A549 treated with AZD9567 at 1 μM for 4 hours (cell line): Measurements from ENCODE around the gene LCMT2. TPM values are rescaled to one million over a fixed set of nuclear protein-coding genes. Genes with fewer than 3 reads are reported as not detected.

Experiments
- total RNA-seq: library from RNA; stranded (reverse); fragments of 200-300 nt; extraction: Qiagen RNA extraction; gene quantifications from 5 replicates; pipeline ENCODE4 v1.2.3, GENCODE V29; 2022; ENCODE audit not compliant: insufficient read depth

Gene LCMT2, protein sequence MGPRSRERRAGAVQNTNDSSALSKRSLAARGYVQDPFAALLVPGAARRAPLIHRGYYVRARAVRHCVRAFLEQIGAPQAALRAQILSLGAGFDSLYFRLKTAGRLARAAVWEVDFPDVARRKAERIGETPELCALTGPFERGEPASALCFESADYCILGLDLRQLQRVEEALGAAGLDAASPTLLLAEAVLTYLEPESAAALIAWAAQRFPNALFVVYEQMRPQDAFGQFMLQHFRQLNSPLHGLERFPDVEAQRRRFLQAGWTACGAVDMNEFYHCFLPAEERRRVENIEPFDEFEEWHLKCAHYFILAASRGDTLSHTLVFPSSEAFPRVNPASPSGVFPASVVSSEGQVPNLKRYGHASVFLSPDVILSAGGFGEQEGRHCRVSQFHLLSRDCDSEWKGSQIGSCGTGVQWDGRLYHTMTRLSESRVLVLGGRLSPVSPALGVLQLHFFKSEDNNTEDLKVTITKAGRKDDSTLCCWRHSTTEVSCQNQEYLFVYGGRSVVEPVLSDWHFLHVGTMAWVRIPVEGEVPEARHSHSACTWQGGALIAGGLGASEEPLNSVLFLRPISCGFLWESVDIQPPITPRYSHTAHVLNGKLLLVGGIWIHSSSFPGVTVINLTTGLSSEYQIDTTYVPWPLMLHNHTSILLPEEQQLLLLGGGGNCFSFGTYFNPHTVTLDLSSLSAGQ
- 5.5 to 8.1 TPM (median 7.6 TPM) in 5 replicates for total RNA-seq

DNA sequence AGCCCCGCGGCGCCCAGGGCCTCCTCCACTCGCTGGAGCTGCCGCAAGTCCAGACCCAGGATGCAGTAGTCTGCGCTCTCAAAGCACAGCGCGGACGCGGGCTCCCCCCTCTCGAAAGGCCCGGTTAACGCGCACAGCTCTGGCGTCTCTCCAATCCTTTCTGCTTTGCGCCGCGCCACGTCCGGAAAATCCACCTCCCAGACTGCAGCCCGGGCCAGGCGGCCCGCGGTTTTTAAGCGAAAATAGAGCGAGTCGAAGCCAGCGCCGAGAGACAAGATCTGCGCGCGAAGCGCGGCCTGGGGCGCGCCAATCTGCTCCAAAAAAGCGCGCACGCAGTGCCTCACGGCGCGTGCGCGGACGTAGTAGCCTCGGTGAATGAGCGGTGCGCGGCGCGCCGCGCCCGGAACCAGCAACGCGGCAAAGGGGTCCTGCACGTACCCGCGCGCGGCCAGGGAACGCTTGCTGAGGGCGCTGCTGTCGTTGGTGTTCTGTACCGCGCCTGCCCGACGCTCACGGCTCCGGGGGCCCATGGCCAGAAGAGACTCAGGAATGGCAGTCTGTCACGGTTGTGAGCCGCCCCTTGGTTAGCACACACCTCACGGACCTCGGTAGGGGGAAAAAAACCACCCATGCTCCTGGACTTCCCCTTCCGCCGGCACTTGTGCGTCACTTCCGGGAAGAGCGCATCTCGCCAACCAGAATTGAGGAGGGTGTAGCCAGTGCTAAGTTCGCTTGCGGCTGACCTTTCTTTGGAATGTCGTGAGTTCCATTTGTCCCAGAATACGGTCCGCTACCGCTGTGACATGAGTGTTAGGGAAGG, at the start of gene LCMT2:
TSS of gene LCMT2 (minus strand) at position 614 of the 820 bp plus-strand sequence. CDS start at position 530, 84 bp downstream.

DNA sequence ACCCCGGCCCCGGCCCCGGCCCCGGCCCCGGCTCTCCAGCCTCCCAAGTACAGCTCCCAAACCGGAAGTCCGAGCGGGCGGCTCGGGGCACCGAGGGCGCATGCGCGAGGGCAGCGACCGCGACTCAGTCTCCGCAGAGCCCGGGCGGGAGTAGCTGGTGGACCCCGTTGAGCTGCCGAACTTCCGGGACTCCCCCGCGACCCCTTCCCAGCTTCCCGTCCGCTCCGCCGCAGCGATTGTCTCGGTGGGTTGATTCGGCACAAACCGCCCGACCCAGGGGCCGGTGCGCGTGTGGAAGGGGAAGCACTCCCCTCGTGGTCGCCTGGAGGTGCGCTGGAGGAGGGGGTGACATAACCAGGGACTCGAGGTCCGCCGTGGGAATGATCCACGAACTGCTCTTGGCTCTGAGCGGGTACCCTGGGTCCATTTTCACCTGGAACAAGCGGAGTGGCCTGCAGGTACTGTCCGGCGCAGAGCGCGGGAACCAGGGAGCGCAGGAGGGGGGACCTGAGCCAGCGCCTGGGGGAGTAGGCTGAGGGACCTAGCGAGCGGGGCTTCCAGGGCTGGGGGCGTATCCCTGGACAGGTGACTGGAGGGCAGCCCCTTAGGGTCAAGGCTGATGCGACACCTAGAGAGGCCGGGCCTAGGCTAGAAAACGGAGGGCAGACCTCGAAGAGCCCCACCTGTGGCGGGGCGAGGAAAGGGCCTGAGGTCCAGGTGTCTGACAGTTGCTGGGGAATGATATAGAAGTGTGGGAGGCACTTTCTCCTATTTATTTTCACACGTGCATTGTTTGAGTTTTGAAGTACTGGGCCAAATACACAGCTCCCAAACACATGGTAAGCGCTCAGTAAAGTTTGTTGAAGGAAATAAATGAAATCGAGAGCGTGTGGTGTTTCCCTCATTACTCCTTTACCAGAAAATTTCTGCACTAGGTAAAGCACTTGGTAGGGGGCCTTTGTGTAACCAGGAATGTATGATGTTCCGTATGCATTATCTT, 40.9 kb upstream of the LCMT2 start, which contains the start of the genes TUBGCP4 and ZSCAN29:
TSS of gene TUBGCP4 (plus strand) at position 127 of the 1,000 bp plus-strand sequence. CDS start at position 381, 254 bp downstream.
TSS of gene ZSCAN29 (minus strand) at position 69 of the 1,000 bp plus-strand sequence. CDS start 1,130 bp downstream, outside the sequence.

DNA sequence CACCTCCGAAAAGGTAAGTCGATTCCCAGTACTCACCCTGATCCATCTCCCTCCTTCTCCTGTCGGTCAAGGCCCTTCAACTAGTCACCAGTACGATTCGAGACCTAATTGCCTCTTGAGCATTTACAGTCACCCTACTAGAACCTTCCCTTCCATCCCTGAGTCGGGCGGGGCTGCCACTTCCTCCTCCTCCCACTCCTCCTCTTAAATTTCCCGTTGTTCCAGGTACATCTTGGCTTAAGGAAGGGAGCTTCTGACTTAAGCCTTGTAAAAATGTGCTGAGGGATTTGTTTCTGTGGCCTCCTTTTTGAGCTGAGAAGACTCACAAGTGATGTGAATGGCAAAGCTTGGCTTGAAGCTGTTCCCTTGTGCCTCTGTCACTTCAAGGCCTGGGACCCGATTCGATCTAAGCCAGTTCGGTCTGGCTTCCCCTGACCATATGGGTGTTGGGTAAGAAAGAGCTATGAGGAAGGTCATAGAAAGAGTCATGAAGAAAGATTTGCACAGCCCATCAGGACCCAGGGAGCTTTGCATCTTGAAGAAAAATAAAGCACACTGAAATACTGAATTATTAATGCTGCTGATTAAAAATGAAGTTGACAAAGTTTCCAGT, 28.1 kb downstream of the LCMT2 start, which contains the start of gene TGM7:
TSS of gene TGM7 (minus strand) at position 51 of the 613 bp plus-strand sequence.

Other genes with a start within 250 kb of the LCMT2 start
- 3.2 to 9.1 TPM (median 4.3 TPM) in 5 replicates for gene UBR1, start 224.5 kb downstream of the LCMT2 start, total RNA-seq
- gene TMEM62, start 197.0 kb downstream of the LCMT2 start, total RNA-seq = 7.1 to 19.2 TPM (median 7.4 TPM) in 5 replicates
- 19.7 to 30.4 TPM (median 29.6 TPM) in 5 replicates for gene CCNDBP1, start 145.2 kb downstream of the LCMT2 start, total RNA-seq
- not detected in 5 replicates for gene EPB42, start 109.6 kb downstream of the LCMT2 start, total RNA-seq
- not detected in 5 replicates for gene TGM5, start 63.6 kb downstream of the LCMT2 start, total RNA-seq
- gene TGM7, start 28.3 kb downstream of the LCMT2 start, total RNA-seq = not detected in 5 replicates
- 6.9 to 12.3 TPM (median 9.5 TPM) in 5 replicates for gene ZSCAN29, start 40.5 kb upstream of the LCMT2 start, total RNA-seq
- gene TUBGCP4, start 40.5 kb upstream of the LCMT2 start, total RNA-seq = 4.8 to 6.8 TPM (median 5.9 TPM) in 5 replicates
- 15.3 to 16.7 TPM (median 16.1 TPM) in 5 replicates for gene TP53BP1, start 162.6 kb upstream of the LCMT2 start, total RNA-seq
- gene MAP1A, start 187.0 kb upstream of the LCMT2 start, total RNA-seq = 0.66 to 0.77 TPM (median 0.69 TPM) in 5 replicates